ENCODE data around the gene FMN2.

FMN2 gene

DNA sequence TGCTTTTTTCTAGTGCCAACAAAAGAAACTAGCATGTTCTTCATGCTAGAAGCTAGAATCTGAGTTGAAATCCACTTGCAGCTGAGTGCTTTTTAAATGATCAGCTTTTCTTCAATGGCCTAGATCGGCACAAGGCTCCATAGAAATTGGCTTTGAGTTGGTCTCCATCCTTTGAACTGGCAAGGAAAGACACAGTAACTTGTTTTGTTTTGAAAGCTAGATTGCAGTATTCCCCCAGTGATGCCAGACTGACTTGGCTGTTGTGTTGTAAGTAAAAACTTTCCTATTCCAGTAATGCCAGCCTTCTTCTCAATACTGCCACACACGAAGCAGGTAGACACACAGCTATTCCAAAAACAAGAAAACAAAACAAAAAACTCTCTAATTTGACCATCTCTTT, 139.1 kb downstream of the FMN2 start:
- H3K36me3 Mint-ChIP-seq (ENCODE audit: low read depth): peaks cover 3% of the 10 kb centered on the region
- H3K27me3 Mint-ChIP-seq (ENCODE audit: low read depth, poor library complexity): peaks cover 4% of the 10 kb centered on the region
- H3K27ac Mint-ChIP-seq: no peak overlapping the region
- no peaks in the 10 kb centered on the region for H3K4me1 Mint-ChIP-seq
- no peak overlapping the region for H3K4me3 Mint-ChIP-seq
- TF ChIP-seq, protein P1, sequence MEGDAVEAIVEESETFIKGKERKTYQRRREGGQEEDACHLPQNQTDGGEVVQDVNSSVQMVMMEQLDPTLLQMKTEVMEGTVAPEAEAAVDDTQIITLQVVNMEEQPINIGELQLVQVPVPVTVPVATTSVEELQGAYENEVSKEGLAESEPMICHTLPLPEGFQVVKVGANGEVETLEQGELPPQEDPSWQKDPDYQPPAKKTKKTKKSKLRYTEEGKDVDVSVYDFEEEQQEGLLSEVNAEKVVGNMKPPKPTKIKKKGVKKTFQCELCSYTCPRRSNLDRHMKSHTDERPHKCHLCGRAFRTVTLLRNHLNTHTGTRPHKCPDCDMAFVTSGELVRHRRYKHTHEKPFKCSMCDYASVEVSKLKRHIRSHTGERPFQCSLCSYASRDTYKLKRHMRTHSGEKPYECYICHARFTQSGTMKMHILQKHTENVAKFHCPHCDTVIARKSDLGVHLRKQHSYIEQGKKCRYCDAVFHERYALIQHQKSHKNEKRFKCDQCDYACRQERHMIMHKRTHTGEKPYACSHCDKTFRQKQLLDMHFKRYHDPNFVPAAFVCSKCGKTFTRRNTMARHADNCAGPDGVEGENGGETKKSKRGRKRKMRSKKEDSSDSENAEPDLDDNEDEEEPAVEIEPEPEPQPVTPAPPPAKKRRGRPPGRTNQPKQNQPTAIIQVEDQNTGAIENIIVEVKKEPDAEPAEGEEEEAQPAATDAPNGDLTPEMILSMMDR (IDR thresholded peaks at IDR 0.05): no peak
- no peak for DNase-seq
- peaks cover 13% of the 10 kb centered on the region for H3K9me3 Mint-ChIP-seq

DNA sequence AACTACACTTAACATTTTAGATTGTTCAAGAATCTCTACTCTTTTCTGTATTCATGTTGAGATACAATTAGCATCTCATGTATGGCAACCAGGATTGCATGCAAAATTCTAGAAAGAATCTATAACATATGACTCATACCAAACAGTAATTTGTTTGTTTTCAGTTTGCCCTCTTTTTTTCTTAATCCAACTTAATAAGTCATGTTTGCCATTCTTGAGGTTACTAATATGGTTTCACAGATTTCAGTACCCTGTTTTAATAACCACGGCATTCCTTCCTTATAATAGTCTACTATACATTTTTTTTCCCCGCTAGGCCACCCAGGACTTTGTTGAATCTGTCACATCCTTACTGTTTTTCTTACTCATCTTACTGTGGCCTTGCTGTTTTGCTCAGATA, 140.8 kb downstream of the FMN2 start:
- H3K27me3 Mint-ChIP-seq (ENCODE audit: low read depth, poor library complexity): peaks cover 6% of the 10 kb centered on the region
- DNase-seq: no peak
- H3K4me1 Mint-ChIP-seq: peaks cover 14% of the 10 kb centered on the region
- no peaks in the 10 kb centered on the region for H3K9me3 Mint-ChIP-seq
- no peak overlapping the region for H3K4me3 Mint-ChIP-seq
- no peak overlapping the region for H3K27ac Mint-ChIP-seq
- TF ChIP-seq, protein P1 (IDR thresholded peaks at IDR 0.05): no peak
- H3K36me3 Mint-ChIP-seq (ENCODE audit: low read depth): no peaks in the 10 kb centered on the region

DNA sequence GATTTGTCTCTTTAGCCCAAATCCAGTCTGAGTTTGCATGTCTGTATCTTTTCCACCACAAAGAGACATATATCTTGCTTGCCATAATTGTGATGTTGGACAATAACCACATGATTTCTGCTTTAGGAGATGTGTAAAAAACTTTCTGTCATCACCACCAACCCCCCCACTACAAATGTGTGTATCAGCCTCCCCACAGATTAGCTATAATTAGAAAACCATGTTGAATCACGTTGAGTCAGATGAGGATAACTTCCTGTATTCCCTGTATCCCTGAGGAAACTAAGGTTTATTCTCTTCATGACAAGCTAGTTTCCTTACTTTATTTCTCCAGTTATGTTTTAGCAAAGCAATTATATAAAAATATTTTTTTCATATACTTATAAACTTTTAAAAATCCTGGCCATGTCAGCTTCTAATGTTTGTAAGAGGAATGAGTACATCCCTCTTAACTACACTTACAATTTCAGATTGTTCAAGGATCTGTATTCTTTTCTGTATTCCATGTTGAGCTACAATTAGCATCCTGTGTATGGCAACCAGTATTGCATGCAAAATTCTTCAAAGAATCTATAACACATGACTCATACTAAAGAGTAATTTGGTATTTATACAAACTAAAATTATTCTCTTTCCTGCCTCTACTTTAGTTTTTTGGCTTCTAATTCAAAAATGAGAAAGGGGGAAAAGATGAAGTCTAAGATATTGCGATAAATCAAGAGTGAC, 143.0 kb downstream of the FMN2 start:
- Mint-ChIP-seq H3K27ac (no peak overlapping the region), H3K4me1 (peaks cover 14% of the 10 kb centered on the region), H3K4me3 (no peak overlapping the region), H3K36me3 (ENCODE audit: low read depth) (no peaks in the 10 kb centered on the region), H3K9me3 (no peaks in the 10 kb centered on the region), H3K27me3 (ENCODE audit: low read depth, poor library complexity) (peaks cover 6% of the 10 kb centered on the region)
- DNase-seq: no peak
- TF ChIP-seq, protein P1 (IDR thresholded peaks at IDR 0.05): no peak

DNA sequence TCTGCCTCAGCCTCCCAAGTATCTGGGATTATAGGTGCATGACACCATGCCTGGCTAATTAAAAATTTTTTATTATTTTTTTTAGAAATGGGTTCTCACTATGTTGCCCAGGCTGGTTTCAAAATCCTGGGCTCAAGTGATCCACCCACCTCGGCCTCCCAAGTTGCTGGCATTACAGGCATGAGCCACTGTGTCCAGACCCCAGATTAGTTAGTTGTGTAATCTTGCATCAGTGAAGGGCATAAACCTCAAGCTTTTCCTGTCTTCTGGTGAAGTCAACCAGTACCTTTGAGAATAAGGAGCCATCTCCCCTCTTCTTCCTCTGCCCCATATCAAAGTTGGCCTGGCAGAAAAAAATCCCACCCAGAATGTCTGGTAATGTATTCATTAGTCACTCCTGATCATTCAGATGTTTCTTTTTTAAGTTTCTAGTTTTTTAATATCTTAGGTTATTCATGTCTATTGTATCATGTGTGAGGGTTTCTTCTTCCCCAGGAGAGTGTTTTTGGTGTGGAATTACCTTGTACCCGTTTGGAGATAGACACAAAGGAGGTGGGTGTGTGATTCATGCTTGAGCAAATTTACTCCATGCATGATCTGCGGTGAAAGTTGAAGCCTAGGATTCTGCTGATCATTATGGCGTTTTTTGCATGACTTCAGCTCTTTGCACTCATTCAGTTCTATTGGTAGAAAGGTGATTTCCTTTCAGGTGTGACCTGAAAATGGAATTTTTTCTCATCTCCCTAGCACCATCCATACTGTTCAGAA, 144.0 kb downstream of the FMN2 start:
- TF ChIP-seq, protein P1 (IDR thresholded peaks at IDR 0.05): no peak
- Mint-ChIP-seq H3K9me3 (no peaks in the 10 kb centered on the region), H3K27ac (no peak overlapping the region), H3K4me1 (peaks cover 14% of the 10 kb centered on the region), H3K27me3 (ENCODE audit: low read depth, poor library complexity) (peaks cover 6% of the 10 kb centered on the region), H3K4me3 (no peak overlapping the region), H3K36me3 (ENCODE audit: low read depth) (no peaks in the 10 kb centered on the region)
- no peak for DNase-seq

DNA sequence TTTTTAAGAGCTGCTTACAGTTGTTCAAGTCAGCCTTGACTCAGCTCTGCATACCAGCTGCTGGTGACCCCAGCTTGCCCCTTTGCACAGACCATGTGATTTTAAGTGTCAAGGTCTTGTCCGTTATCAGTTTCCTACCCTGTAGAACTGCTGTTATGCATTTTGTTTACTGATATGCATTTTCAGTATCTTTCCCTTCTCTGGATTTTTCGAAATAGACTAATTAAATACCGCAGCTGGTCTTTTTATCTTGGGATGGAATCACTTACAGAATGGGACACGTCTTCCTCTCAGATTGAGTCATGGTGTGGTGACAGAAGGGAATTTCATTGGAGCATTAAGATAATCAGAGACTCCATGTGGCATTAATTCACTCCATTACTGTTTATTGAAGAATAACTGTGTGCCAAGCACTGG, 145.6 kb downstream of the FMN2 start:
- Mint-ChIP-seq H3K4me3 (no peak overlapping the region), H3K4me1 (peaks cover 14% of the 10 kb centered on the region), H3K27me3 (ENCODE audit: low read depth, poor library complexity) (peaks cover 6% of the 10 kb centered on the region), H3K36me3 (ENCODE audit: low read depth) (no peaks in the 10 kb centered on the region), H3K9me3 (no peaks in the 10 kb centered on the region), H3K27ac (no peak overlapping the region)
- TF ChIP-seq, protein P1 (IDR thresholded peaks at IDR 0.05): no peak
- DNase-seq: no peak

Measured in nephron progenitor cell (in vitro differentiated cells).